HepG2 (cell line): ENCODE measurements around the gene PCIF1. TPM values are rescaled to one million over a fixed set of nuclear protein-coding genes. Genes with fewer than 3 reads are reported as not detected.

Experiments used
- ATF4 ChIP-seq, 2 experiments: fragments of 450-650 bp in 1 of 2; sonication (generic) in 1 of 2; formaldehyde crosslinking; IDR thresholded peaks; 2 replicates each; pipeline versions ENCODE4 v1.5.0 to v1.8.0; 2020 to 2022; ENCODE audit warnings: mild to moderate bottlenecking in 1 of 2, missing genetic modification reagents in 1 of 2
- KLF13 ChIP-seq: sonication (generic); formaldehyde crosslinking; IDR thresholded peaks from 2 replicates; pipeline ENCODE4 v1.4.0; 2020; ENCODE audit warnings: mild to moderate bottlenecking, missing genetic modification reagents
- NFE2L2 ChIP-seq: fragments of 150-350 bp; IDR thresholded peaks from 2 replicates; pipeline ENCODE4 v1.6.1; 2014; ENCODE audit warnings: low read length
- PAXIP1 ChIP-seq: sonication (generic); formaldehyde crosslinking; conservative IDR thresholded peaks from 2 replicates; pipeline ENCODE4 v1.4.0; 2020; ENCODE audit warnings: mild to moderate bottlenecking, missing genetic modification reagents, moderate library complexity
- SNRNP70 ChIP-seq: fragments of 200-400 bp; formaldehyde crosslinking; IDR thresholded peaks from 2 replicates; pipeline ENCODE4 v1.6.1; 2017; ENCODE audit warnings: mild to moderate bottlenecking, low read depth, low read length, moderate library complexity
- ZBTB14 ChIP-seq: sonication (generic); formaldehyde crosslinking; IDR thresholded peaks from 2 replicates; pipeline ENCODE4 v1.4.0; 2020; ENCODE audit warnings: missing genetic modification reagents
- ZBTB4 ChIP-seq: sonication (generic); formaldehyde crosslinking; IDR thresholded peaks from 2 replicates; pipeline ENCODE4 v1.4.0; 2020; ENCODE audit warnings: missing genetic modification reagents, mild to moderate bottlenecking, borderline replicate concordance
- ZHX1 ChIP-seq: sonication (generic); formaldehyde crosslinking; IDR thresholded peaks from 2 replicates; pipeline ENCODE4 v1.8.1; 2022; ENCODE audit warnings: low read depth, mild to moderate bottlenecking, missing genetic modification reagents
- ZNF441 ChIP-seq: sonication (generic); formaldehyde crosslinking; IDR thresholded peaks from 2 replicates; pipeline ENCODE4 v1.7.0; 2021; ENCODE audit warnings: missing genetic modification reagents, borderline replicate concordance
- ZNF687 ChIP-seq: sonication (generic); formaldehyde crosslinking; IDR thresholded peaks from 2 replicates; pipeline ENCODE4 v1.5.1; 2020; ENCODE audit warnings: mild to moderate bottlenecking, missing genetic modification reagents, moderate library complexity
- ZSCAN20 ChIP-seq: sonication (generic); formaldehyde crosslinking; IDR thresholded peaks from 2 replicates; pipeline ENCODE4 v1.4.0; 2020; ENCODE audit warnings: missing genetic modification reagents, mild to moderate bottlenecking, borderline replicate concordance
- polyA plus RNA-seq, 8 experiments: library from polyadenylated mRNA; depleted of rRNA in 3 of 8; stranded (reverse) in 7 of 8; unstranded in 1 of 8; fragments of >200 nt; fragmentation: Illumina TruSeq in 4 of 8; extraction: Trizol in 4 of 8; gene quantifications; 2 replicates each; pipeline versions ENCODE4 v1.2.1 to v1.2.3, GENCODE V29; 2011 to 2016; ENCODE audit warnings: low read depth in 4 of 8, missing spikeins in 1 of 8, mixed read lengths in 1 of 8; ENCODE audit not compliant: insufficient read depth in 1 of 8
- total RNA-seq, 5 experiments: library from RNA; depleted of rRNA; stranded (reverse); fragments of >200 nt; fragmentation: Illumina TruSeq; extraction: Trizol; gene quantifications; 2 replicates each; pipeline ENCODE4 v1.2.3, GENCODE V29; 2016; ENCODE audit warnings: low read depth in 1 of 5

PCIF1 gene
- total and polyA plus RNA-seq, 2 of the 13 experiments (the other 11 are each of a cell fraction or from before 2014, with no cell fraction given), result 20.9 to 24.4 TPM

GRCh38 chr20:45934046-45934585 lies 367 bp upstream of the PCIF1 start (continued):
- TF ChIP-seq ZBTB4, result no peak; the same call in 1 of the 2 replicates
- TF ChIP-seq NFE2L2, result no peak
- no peak; a peak in 1 of 4 replicates for TF ChIP-seq ATF4 (CRISPR knock-in tag; IDR thresholded peaks at IDR 0.05)
- TF ChIP-seq ZBTB14 (CRISPR knock-in tag), result no peak
- no peak; the same call in 1 of the 2 replicates for TF ChIP-seq ZNF441
- TF ChIP-seq SNRNP70, result no peak
- TF ChIP-seq ZNF687 (CRISPR knock-in tag), result peak; percentile 88; the same call in 1 of the 2 replicates
- TF ChIP-seq KLF13 (CRISPR knock-in tag), result no peak
- TF ChIP-seq ZHX1 (CRISPR knock-in tag), result no peak; the same call in 1 of the 2 replicates
- TF ChIP-seq ZSCAN20 (CRISPR knock-in tag), result 0 out of 2 replicates have a peak, but pooled peaks have one; percentile 42
- peak; percentile 8; the same call in 1 of the 2 replicates for TF ChIP-seq PAXIP1 (CRISPR knock-in tag)
